Measurements from ENCODE around the gene LHPP. TPM values are rescaled to one million over a fixed set of nuclear protein-coding genes. Genes with fewer than 3 reads are reported as not detected.

LHPP gene
- total RNA-seq, 2 experiments from 2014 or later = 17.6 to 20.7 TPM

- Mint-ChIP-seq H3K27me3 (no peaks in the 10 kb centered on the region), H3K4me3 (no peak overlapping the region), H3K27ac (no peak overlapping the region), H3K4me1 (peaks cover 18% of the 10 kb centered on the region), H3K36me3 (ENCODE audit: low read depth) (peaks cover 15% of the 10 kb centered on the region), H3K9me3 (peaks cover 10% of the 10 kb centered on the region)
- ChIA-PET POLR2A (no interaction called here), CTCF (no interaction called here)
- DNase-seq = no peak
Observed at GRCh38 chr10:124497196-124497881, 35.7 kb downstream of the LHPP start.

DNA sequence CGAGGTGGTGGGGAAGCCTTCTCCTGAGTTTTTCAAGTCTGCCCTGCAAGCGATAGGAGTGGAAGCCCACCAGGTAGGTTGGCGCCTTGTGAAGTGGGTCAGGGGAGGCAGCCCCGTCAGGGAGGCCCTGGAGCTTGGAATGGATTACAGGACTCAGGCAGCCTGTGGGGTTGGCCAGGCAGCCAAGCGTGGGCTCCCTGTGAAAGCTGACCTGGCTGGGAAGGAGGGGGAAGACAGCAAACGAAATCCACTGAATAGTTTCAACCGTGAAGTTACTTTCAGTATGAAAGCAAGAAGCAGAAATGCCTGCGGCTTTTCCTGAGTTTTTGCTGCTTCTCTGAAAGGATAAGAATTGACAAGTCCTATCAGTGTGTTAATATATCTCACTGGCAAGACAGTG is 36.4 kb downstream of the LHPP start:
- ChIA-PET CTCF (no interaction called here), POLR2A (no interaction called here)
- Mint-ChIP-seq H3K27me3 (no peaks in the 10 kb centered on the region), H3K9me3 (peaks cover 10% of the 10 kb centered on the region), H3K4me3 (no peak overlapping the region), H3K27ac (no peak overlapping the region), H3K36me3 (ENCODE audit: low read depth) (peaks cover 15% of the 10 kb centered on the region), H3K4me1 (peaks cover 18% of the 10 kb centered on the region)
- no peak for DNase-seq

DNA sequence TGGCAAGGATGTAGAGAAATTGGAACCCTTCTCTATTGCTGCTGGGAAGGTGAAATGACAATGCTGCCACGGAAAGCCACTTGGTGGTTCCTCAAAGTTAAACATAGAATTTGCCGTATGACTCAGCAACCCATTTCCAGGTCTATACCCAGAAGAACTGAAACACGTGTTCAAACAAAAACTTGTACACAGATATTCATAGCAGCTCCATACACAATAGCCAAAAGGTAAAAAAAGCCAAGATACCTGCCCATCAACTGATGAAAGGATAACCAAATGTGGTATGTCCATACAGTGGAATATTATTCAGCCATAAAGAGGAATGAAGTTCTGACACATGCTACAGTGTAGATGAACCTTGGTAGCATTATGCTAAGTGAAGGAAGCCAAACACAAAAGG is 39.1 kb downstream of the LHPP start:
- ChIA-PET CTCF (no interaction called here), POLR2A (no interaction called here)
- DNase-seq = no peak

DNA sequence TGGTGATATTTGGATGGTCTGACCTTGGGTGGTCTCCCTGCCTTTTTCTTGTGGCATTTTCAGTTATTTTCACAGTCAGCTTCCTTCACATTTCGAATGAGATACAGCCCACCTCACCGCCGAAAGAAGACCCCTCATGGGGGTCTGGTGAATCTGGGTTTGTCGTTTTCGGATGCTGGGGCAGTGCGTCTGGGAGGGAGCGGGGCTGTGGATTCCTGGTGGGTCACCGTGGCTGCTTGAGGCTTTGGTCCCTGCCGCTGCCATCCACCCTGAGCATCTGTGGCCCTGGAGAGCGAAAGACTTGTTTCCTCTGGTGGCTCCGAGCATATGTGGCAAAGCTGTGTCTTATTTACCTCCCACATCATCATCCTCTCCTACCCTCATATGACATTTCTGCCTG is 43.1 kb downstream of the LHPP start:
- ChIA-PET POLR2A (no interaction called here), CTCF (no interaction called here)
- no peak overlapping the region for H3K27ac Mint-ChIP-seq
- no peaks in the 10 kb centered on the region for H3K27me3 Mint-ChIP-seq
- H3K4me1 Mint-ChIP-seq = peaks cover 9% of the 10 kb centered on the region
- peaks cover 14% of the 10 kb centered on the region for H3K36me3 Mint-ChIP-seq (ENCODE audit: low read depth)
- no peak for DNase-seq
- H3K4me3 Mint-ChIP-seq = no peak overlapping the region
- peaks cover 10% of the 10 kb centered on the region for H3K9me3 Mint-ChIP-seq

More for the DNA sequence above, 39.1 kb downstream of the LHPP start:
- Mint-ChIP-seq H3K4me3 (no peak overlapping the region), H3K9me3 (peaks cover 10% of the 10 kb centered on the region), H3K27me3 (no peaks in the 10 kb centered on the region), H3K27ac (no peak overlapping the region), H3K36me3 (ENCODE audit: low read depth) (peaks cover 15% of the 10 kb centered on the region), H3K4me1 (peaks cover 9% of the 10 kb centered on the region)

- H3K4me1 Mint-ChIP-seq = peaks cover 9% of the 10 kb centered on the region
- no peak overlapping the region for H3K4me3 Mint-ChIP-seq
- no peak for DNase-seq
- no peaks in the 10 kb centered on the region for H3K27me3 Mint-ChIP-seq
- ChIA-PET CTCF (no interaction called here), POLR2A (no interaction called here)
- peaks cover 10% of the 10 kb centered on the region for H3K9me3 Mint-ChIP-seq
- no peak overlapping the region for H3K27ac Mint-ChIP-seq
- peaks cover 10% of the 10 kb centered on the region for H3K36me3 Mint-ChIP-seq (ENCODE audit: low read depth)
Observed at GRCh38 chr10:124505279-124505678, 43.7 kb downstream of the LHPP start.

DNA sequence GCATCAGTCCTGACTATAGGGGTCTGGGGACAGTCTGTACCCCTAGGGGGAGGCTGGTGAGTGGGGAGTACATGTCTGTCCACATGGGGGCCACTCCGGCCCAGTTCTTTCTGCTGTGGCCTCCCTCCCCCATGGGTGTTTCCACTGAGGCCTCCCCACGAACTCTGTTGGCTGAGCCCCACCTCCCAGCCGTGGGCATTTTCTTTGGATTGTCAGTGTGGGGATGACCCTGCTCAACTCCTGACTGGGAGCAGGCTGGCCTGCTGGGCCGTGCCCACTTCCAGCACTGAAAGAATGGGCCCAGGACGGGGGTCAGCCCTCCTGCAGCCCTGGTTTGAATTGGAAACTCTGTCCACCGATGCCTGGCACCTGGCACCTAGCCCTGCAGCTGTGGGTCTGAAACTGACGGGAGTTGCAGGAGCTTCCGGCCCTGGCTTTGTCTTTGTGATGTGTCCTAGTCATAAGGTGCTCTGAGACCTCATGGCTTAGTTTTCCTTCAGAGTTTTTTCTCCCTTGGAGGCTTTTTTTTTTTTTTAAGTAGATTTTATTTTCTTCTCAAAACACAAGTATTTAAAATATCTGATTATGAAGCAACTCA is 46.5 kb downstream of the LHPP start:
- H3K27ac Mint-ChIP-seq = no peak overlapping the region
- H3K4me1 Mint-ChIP-seq = peaks cover 4% of the 10 kb centered on the region
- H3K36me3 Mint-ChIP-seq (ENCODE audit: low read depth) = no peaks in the 10 kb centered on the region
- no peak for DNase-seq
- H3K4me3 Mint-ChIP-seq = no peak overlapping the region
- CTCF ChIA-PET = interaction anchor here (0.6 kb wide), 1 partner anchor 22 kb away, joined by 3 read pairs; no protein-coding TSS in a partner anchor
- POLR2A ChIA-PET = no interaction called here
- no peaks in the 10 kb centered on the region for H3K9me3 Mint-ChIP-seq
- no peaks in the 10 kb centered on the region for H3K27me3 Mint-ChIP-seq

- no peak overlapping the region for H3K27ac Mint-ChIP-seq
- ChIA-PET CTCF (interaction anchor here (0.6 kb wide), 1 partner anchor 21 kb away, joined by 3 read pairs; no protein-coding TSS in a partner anchor), POLR2A (no interaction called here)
- peaks cover 4% of the 10 kb centered on the region for H3K4me1 Mint-ChIP-seq
- H3K27me3 Mint-ChIP-seq = no peaks in the 10 kb centered on the region
- H3K9me3 Mint-ChIP-seq = no peaks in the 10 kb centered on the region
- no peaks in the 10 kb centered on the region for H3K36me3 Mint-ChIP-seq (ENCODE audit: low read depth)
- DNase-seq = no peak
- no peak overlapping the region for H3K4me3 Mint-ChIP-seq
Observed at GRCh38 chr10:124508907-124509454, 47.4 kb downstream of the LHPP start.

GRCh38 chr10:124509880-124510632 is 48.4 kb downstream of the LHPP start:
- ChIA-PET POLR2A (no interaction called here), CTCF (no interaction called here)
- DNase-seq = no peak
- Mint-ChIP-seq H3K27ac (no peak overlapping the region), H3K27me3 (no peaks in the 10 kb centered on the region), H3K4me1 (peaks cover 4% of the 10 kb centered on the region), H3K36me3 (ENCODE audit: low read depth) (no peaks in the 10 kb centered on the region), H3K4me3 (no peak overlapping the region), H3K9me3 (no peaks in the 10 kb centered on the region)

DNA sequence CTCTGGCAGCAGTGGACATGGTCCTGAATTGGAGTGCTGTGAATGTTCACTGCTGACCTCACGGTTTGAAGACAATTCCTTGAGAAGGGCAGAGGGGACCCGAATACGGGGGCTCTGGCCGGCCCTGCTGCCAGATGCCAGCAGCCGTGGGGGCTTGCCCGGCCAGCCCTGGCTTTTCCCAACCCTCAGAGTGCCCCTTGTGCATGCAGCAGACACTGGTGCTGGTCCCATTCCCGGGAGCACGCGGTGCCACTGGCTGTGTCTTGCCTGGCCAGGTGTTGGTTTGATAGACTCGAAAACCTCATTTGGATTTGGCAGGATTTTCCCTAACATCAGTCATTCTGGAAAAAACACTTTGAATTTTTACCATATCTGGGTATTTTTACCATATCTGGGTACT is 49.1 kb downstream of the LHPP start:
- Mint-ChIP-seq H3K9me3 (no peaks in the 10 kb centered on the region), H3K27ac (no peak overlapping the region), H3K4me3 (no peak overlapping the region), H3K27me3 (no peaks in the 10 kb centered on the region), H3K4me1 (peaks cover 4% of the 10 kb centered on the region), H3K36me3 (ENCODE audit: low read depth) (no peaks in the 10 kb centered on the region)
- DNase-seq = no peak
- CTCF ChIA-PET = no interaction called here
- POLR2A ChIA-PET = no interaction called here

DNA sequence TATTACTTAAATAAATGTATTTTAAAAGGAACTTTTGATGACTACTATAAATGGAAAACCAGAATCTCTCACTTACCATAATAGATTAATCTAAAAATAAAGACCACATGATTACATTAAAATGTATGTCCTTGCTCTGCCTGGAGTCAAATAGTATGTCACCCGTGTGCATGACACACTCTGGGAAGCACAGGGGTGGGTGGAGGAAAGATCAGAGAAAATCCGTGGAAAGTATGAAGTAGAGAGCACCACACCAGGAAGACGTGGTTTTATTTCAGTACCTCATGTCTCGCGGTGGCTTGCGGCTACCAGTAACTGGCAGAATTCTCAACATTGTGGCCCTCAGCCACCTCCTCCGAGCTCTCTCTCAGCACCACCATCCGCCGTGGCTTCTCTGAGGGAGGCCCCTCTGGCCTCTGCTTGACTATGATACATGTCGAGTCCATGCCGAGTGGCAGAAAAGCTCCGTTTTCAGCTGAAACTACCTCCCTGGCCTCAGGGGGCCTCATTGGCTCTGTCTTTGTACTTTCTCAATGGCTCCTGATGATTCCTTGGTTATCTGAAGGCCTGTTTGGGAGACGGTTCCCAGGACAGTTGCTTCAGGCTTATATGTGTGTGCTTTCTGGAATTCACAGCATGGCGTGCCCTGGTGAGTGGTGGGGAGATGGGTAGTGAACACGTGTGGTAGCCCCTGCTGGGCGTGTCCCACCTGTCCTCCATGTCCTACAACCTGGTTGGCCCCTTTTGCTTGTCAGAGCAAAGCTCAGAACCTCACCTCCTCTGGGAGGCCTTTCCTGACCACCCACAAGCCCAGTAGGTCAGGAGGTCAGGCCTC is 49.8 kb downstream of the LHPP start:
- CTCF ChIA-PET = no interaction called here
- Mint-ChIP-seq H3K36me3 (ENCODE audit: low read depth) (no peaks in the 10 kb centered on the region), H3K4me3 (no peak overlapping the region), H3K27ac (no peak overlapping the region), H3K27me3 (no peaks in the 10 kb centered on the region), H3K9me3 (no peaks in the 10 kb centered on the region), H3K4me1 (peaks cover 4% of the 10 kb centered on the region)
- DNase-seq = no peak
- POLR2A ChIA-PET = no interaction called here

GRCh38 chr10:124512040-124512428 is 50.4 kb downstream of the LHPP start:
- no peaks in the 10 kb centered on the region for H3K36me3 Mint-ChIP-seq (ENCODE audit: low read depth)
- no peaks in the 10 kb centered on the region for H3K9me3 Mint-ChIP-seq
- H3K27ac Mint-ChIP-seq = no peak overlapping the region
- no peak for DNase-seq
- no peak overlapping the region for H3K4me3 Mint-ChIP-seq
- H3K27me3 Mint-ChIP-seq = no peaks in the 10 kb centered on the region
- CTCF ChIA-PET = no interaction called here
- POLR2A ChIA-PET = no interaction called here
- H3K4me1 Mint-ChIP-seq = peaks cover 4% of the 10 kb centered on the region

DNA sequence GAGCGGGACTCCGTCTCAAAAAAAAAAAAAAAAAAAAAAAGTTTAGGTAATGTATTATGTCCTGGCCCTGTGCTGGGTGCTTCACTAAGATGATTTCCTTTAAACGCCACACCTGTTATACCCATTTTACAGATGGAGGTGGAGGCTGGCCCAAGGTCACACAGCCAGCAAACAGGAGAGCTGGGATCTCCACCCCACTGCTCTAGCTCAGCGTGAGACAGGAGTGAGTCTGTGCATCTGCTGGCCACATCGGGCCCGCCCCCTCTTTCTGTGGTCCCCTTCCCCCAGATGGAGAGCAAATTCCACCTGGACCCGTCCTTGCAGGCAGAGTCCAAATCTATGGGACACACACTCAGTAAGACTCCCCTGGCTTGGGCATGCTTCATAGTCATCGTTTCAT is 51.0 kb downstream of the LHPP start:
- Mint-ChIP-seq H3K9me3 (no peaks in the 10 kb centered on the region), H3K4me3 (no peak overlapping the region), H3K4me1 (peaks cover 4% of the 10 kb centered on the region), H3K36me3 (ENCODE audit: low read depth) (no peaks in the 10 kb centered on the region), H3K27ac (no peak overlapping the region), H3K27me3 (no peaks in the 10 kb centered on the region)
- DNase-seq = no peak
- ChIA-PET POLR2A (no interaction called here), CTCF (no interaction called here)
